Endometrial microvascular endothelial cells (primary cell): Measurements from ENCODE around the gene HIKESHI. TPM values are rescaled to one million over a fixed set of nuclear protein-coding genes. Genes with fewer than 3 reads are reported as not detected.
"Not testable (repeated sequence)": the region's sequence is repeated elsewhere in the genome, so short reads cannot be mapped to it uniquely, and the experiment has no call there.

Experiments
- in situ Hi-C: cut with HindIII; loops from 2 replicates; pipeline ENCODE4 v1.10.0; 2017; ENCODE audit warnings: low sequenced_read_pairs, low pct_unique_long_range_greater_than_20kb; ENCODE audit errors: inconsistent ontology term
- total RNA-seq: library from RNA; depleted of rRNA; stranded (reverse); fragments of >200 nt; gene quantifications from one replicate; pipeline ENCODE4 v1.2.3, GENCODE V29; 2015; ENCODE audit errors: inconsistent ontology term

HIKESHI gene, protein sequence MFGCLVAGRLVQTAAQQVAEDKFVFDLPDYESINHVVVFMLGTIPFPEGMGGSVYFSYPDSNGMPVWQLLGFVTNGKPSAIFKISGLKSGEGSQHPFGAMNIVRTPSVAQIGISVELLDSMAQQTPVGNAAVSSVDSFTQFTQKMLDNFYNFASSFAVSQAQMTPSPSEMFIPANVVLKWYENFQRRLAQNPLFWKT
- total RNA-seq: 62.1 TPM

- in situ Hi-C loops: no loop called here
These were observed at the start of gene HIKESHI for GRCh38 chr11:86302092-86302793. Gene HIKESHI, plus strand, starts transcription at chr11:86302240. Its CDS starts 209 bp downstream, at chr11:86302449.

GRCh38 chr11:86255896-86256295 lies 46.1 kb upstream of the HIKESHI start:
- in situ Hi-C loops: no loop called here

DNA sequence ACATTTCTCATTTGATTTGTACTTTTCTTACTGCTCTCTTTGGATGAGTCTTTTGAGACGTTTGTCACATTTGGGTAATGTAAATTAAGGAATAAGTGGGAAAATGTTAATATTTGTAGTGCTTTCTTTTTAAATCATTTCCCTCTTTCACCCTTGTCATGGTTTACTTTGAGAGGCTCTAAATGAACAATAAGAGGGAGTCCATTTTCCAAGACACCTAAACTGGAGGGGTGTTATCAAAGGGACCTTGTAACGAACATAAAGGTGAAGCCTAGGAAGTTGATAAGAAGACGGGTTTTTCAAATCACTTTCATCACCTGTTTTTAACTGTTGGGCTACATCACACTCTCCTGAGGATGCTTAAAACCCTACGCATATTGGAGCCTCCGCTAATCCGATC lies 45.4 kb upstream of the HIKESHI start:
- in situ Hi-C loops: no loop called here

DNA sequence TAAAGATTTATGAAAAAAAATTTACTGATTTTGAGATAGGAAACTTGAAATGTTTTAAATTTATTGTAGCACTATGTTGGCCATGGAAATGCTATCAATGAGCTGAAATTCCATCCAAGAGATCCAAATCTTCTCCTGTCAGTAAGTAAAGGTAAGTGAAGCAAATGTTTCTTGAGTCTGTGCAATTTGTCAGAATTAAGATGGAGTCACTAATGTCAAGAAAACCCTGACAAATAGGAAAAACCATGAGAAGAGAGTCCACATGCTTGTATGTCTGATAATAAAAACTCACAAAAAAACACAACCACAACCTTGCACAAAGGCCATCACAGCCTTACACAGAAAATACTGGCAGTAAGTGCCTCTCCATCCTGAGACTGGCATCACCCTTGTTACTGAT lies 44.6 kb upstream of the HIKESHI start:
- in situ Hi-C loops: no loop called here

DNA sequence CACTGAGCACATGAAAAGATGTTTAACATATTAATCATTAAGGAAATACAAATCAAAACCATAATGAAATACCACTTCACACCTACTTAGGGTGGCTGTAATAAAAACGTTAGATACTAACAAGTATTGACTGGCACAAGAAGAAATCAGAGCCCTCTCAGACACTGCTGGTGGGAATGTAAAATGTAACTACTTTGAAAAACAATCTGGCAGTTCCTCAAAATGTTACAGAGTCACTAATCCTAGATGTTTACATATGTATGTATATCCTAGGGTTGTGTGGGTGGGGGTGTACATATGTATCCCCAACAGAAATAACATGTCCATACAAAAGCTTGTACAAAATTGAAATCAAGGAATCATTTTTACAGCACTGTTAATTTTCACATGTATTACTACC lies 42.3 kb upstream of the HIKESHI start:
- in situ Hi-C loops: no loop called here

DNA sequence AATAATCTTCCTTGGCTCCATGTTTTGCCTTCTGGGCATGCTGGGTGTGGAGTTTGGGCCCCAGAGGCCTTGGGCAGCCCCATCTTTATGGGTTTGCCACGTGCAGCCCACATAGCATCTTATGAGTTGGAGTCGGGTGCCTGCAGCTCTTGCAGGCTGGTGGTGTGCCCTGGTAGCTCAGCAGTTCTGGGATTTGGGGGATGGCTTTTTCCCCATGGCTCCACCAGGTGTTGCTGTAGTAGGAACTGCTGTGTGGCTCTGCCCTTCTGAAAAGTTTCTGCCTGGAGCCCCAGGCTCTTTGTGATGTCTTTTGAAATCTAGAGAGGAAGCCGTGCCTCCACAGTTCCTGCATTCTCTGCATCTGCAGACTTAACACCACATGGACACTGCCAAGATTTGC lies 40.7 kb upstream of the HIKESHI start:
- in situ Hi-C loops: no loop called here

DNA sequence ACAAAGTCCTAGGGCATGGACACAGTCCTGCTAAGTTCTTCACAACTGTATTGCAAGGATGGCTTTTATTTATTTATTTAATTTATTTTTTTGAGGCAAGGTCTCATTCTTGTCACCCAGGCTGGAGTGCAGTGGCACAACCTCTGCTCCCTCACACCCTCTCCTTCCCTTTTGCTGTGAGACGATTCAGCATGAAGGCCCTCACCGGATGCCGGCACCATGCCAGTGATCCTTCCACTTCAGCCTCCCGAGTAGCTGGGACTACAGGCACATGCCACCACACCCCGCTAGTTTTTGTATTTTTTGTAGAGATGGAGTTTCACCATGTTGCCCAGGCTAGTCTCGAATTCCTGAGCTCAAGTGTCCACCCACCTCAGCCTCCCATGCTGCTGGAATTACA lies 39.7 kb upstream of the HIKESHI start:
- in situ Hi-C loops: no loop called here

DNA sequence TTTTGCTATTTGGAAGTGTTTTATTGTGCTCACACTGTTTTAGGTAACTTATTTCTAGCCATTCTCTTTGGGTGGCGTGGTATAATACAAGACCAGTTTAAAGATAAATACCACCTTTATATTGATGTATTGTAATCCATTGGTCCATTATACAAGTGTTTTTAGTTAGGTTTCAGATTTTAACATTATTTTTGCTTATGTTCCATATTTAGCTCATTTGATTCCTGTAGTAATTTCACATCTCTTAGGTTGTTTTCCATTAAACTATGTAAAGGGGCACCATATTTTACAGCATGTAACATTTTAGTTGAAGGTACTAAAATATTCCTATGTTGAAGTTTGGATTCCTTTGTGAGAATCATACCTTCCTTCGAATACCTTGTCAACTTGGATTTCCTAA lies 37.4 kb upstream of the HIKESHI start:
- in situ Hi-C loops: no loop called here

DNA sequence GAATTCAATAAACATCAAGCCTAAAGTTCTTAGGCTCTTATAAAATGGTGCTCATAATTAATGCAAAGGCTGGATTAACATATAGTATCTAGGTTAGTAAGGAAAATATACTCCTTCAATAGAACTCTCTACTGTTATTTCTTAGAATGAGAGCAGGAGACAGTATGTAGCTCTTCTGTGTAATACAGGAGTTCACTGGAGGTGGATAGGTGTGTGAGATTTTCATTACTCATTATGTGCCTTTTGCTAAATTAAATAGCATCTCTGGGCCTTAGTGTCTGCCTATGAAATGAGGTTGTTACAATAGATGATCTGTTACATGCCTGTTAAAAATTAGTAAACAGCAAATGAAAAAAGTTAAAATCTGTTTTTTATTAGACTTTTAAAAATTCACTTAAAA lies 36.8 kb upstream of the HIKESHI start:
- in situ Hi-C loops: no loop called here

- in situ Hi-C loops: no loop called here
These were observed 32.4 kb upstream of the HIKESHI start for GRCh38 chr11:86269645-86270044.

GRCh38 chr11:86274503-86274902 lies 27.5 kb upstream of the HIKESHI start:
- in situ Hi-C loops: no loop called here

GRCh38 chr11:86274999-86275398 lies 27.0 kb upstream of the HIKESHI start:
- in situ Hi-C loops: no loop called here

DNA sequence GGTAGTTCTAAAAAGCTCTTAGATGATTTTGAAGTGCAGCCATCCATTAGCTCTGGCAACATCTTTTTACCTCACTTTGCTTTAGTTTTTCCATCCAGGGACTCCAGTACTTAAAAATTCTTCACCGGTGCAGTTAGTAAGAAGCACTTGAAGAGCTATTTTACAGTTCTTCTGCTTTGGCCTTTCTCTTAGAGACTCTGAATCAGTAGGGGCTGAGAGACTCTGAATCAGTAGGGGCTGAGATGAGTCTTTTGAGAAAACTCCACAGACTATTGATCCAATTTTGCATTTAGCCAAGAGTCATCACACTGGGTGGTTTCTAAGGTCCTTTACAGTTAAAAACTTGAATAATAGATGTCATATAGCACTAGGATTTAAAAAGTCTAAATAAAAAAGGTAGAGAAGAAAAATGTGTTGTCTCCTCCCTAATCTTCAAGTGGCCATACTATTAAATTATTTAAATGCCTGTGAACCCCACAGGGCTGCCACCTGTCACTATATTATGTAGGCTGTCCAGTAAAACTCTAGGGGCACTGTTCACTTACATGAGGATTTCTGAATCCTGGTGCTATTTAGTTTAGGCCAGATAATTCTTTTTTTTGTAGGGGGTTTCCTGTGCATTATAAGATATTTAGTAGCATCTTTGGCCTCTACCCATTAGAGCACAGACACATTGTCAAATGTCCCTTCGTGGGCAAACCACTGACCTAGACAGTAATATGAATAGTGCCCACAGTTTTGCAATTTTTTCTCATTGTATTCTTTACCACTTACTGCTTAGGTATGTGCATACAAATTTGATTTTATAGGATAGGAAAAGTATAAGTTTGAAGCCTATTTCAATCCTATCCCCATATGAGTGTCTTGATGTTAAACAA lies 26.3 kb upstream of the HIKESHI start:
- in situ Hi-C loops: no loop called here

DNA sequence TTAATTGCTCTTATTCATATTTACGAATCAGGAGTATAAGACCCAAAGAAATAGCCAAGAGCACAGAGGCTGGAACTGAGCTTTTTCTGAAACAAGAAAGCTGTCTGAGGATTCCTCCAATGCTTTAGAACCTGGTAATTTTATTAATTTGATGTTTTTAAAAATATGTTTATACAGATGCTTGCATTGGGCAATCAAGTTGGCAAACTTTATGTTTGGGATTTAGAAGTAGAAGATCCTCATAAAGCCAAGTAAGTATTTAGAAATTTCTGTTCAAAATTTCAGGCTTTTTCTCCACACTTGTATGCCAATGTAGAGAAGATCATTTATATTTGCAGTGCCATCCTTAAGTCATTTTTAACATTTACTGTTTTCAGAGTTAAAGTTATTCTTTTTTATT lies 24.3 kb upstream of the HIKESHI start:
- in situ Hi-C loops: no loop called here

GRCh38 chr11:86278226-86278625 lies 23.8 kb upstream of the HIKESHI start:
- in situ Hi-C loops: no loop called here

DNA sequence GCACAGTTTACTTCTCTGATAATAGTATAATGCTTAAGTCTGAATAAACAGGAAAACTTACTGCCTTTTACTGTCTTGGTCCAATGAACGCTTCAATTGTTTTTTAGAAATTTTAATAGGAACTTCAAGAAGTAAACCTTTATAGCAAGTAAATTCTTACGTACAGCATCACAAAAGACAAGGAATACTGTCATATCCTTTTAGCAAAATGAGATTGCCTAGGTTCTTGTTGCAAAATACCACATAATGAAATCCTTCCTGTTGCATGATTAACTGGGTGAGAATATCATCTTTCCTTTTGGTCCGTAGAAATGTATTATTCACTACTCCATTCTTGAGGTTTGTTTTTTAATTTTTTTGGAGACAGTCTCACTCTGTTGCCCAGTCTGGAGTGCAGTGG lies 22.3 kb upstream of the HIKESHI start:
- in situ Hi-C loops: no loop called here

GRCh38 chr11:86287468-86287796 lies 14.6 kb upstream of the HIKESHI start:
- in situ Hi-C loops: no loop called here

GRCh38 chr11:86288776-86289507 lies 13.1 kb upstream of the HIKESHI start:
- in situ Hi-C loops: no loop called here

DNA sequence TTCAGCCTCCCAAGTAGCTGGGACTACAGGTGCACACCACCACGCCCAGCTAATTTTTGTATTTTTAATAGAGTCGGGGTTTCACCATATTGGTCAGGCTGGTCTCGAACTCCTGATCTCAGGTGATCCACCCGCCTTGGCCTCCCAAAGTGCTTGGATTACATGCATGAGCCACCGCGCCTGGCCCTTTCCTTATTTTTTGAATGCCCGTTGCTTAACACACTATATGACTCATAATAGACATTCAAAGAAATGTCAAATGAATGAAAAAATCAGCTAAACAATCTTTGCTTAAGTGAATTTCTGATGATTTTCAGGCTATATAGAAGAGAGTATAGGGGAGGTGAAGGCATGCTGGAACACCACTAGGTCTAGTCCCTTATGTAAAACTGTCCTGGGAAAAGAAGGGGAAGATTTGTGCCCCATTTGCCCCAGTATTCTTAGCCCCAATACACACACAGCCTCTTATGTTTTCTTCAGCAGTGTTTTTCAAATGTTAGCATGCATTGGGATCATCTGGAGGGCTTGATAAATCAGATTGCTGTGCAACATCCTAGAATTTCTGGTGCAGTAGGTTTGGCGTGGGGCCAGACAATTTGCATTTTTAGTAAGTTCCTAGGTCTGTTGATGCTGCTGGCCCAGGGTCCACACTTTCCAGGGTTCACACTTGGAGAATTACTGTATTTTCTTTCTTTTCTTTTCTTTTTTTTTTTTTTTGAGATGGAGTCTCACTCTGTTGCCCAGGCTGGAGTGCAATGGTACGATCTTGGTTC lies 12.3 kb upstream of the HIKESHI start:
- in situ Hi-C loops: not testable (repeated sequence)
